Middle frontal gyrus (tissue), 1 donor: ENCODE results near the gene EMC8.
"Not testable (repeated sequence)": the region's sequence is repeated elsewhere in the genome, so short reads cannot be mapped to it uniquely, and the experiment has no call there.

Source experiments
- DNase-seq: peaks from one replicate; pipeline ENCODE4 v3.0.0-alpha.2; 2015; ENCODE audit warnings: low spot score; ENCODE audit errors: extremely low spot score

The EMC8 gene

DNA sequence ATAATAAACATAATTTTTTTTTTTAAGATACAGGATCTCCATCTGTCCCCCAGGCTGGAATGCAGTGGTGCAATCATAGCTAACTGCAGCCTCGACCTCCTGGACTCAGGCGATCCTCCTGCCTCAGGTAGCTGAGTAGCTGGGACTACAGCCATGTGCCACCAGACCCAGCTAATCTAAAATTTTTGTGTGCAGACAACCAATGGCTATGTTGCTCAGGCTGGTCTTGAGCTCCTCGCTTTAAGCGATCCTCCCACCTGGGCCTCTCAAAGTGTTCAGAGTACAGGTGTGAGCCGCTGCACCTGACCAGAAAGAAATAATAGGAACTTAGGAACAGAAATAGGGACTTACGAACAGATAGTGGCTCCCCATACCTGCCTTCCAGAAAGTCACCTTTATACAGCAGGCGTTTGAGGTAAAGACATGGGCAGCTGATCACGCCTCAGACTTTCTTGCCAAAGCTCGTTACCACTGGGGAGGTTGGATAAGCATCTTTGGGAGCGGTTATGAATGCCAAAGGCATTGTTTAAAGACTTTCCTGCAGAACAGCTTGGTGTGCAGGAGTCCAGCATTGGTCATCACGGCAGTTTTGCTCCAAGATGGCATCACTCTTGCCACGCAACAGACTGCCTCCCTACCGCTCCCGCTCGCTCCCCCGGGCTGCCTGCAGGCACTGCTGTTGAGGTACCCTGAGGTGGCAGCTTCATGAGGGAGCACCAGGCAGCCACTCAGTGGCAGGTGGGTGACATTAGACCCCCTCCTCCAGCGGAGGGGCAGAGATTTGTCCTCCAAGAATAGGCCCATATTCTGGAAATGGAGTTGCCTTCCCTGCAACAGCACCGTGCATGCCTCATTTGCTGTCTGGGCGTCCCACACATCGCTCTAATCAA, 13.7 kb upstream of the EMC8 start:
- no peak for DNase-seq

DNA sequence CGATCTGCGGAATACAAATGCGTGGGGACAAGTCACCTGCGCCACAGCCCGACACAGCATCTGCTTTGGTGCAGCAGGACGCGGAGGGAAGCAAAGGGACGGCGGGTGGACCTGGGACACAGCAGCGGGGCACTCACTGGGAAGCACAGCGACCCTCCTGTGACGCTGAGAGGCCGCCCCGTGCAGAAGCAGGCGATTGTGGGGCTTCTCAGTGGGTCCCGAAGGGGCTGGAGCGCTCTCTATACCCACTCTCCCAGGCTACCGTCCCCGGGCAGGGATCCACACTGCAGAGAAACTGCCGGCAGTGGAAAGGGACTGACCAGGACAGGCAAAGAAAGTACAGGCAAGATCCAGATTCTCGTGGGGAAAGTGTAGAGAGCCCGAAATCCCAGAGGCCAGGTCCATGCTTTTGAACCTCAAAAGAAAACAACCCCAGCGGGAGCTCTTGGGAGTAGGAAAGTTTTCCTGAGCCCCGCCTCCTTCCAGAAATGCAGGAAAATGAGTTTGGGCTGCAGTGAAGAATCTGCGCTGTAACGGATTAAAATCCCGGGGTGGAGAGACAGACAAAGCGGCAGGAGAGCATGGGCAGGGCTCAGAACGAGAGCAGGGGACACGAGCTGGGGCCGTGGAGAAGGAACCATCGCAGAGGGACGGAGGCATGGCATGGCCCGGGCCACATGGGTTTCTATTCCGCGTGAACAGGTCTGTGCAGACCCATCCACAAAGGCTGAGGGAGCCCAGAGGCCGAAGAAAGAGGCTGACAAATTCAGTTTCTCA, 12.9 kb upstream of the EMC8 start:
- no peak for DNase-seq

DNA sequence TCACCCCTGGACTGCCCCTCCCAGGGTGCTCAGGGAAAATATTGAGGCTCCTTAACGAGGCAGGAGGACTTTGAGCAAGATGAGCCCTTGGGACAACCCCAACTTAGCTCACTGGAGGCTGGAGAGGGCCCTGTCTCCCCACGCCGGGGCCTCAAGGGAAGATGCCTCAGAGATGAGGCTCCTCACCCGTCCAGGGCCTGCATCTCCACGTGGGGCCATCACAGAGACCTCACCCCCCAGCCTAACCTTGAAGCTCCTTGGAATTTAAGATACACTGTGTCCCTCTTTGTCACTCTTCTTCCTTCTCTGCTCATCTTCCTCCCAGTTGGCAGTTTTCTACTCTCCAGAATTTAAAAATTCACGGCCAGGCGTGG, 11.4 kb upstream of the EMC8 start:
- no peak for DNase-seq

DNA sequence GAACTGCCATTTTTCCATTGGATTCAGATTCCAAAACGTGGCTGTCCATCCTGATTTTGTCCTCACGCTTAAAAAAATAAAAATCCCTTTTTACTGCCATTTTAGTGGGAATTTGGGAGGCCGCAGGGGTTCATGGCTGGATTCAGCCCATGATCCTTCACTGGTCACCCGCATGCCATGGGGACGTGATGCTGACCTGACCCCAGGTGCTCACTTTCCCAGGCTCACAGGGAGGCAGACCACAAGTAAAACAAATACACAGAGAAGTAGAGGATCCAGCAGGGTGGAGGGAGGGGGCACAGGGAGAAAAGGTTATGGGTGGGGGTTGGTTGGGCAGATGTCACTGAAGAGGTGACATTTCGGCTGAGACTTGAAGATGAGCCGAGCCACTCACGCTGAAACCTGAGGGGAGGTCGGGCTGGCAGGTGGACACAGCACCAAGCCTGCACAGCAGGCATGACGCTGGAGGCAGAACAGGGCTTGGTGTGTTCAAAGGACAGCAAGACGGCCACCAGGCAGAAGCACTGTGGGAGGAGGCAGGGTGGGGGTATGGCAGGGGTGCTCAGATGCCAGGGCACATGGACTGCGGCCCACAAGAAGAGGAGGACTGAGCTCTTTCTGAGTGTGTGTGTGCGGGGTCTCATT, 10.9 kb upstream of the EMC8 start:
- no peak for DNase-seq

DNA sequence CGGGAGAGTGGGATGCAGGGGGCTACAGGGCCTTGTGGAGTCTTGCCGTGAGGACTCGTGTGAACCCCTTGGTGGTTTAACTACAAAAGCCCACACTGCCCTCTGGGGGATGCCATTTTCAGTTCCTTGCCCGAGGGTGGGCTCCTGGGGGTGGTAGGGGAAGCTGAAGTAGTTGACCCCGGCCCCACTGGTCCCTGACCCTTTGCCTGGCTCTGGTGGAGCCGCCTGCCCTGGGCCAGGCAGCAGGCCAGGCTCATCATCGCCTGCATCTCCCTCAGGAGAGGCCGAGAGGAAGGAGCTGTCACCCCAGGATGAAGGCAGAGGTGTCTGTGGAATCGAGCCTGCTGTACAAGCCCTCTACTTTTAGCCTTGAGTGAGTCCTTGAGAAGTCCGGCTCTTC, 10.3 kb upstream of the EMC8 start:
- no peak for DNase-seq

DNA sequence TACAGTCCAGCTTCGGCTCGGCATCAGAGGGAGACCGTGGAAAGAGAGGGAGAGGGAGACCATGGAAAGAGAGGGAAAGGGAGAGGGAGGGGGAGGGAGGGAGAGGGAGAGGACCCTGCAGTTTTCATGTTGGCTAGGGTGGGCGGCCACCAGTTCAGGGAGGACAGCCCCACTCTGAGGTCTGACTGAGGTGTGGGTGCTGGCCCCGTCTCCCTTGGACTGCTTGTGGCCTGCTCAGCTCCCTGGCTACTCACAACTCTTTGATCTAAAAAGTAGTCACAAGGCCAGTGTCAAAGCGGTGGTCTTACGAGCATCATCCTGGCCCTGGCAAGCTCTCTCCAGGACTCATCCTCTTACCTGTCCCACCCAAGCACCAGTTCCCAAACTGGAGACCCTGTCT, 9.6 kb upstream of the EMC8 start:
- no peak for DNase-seq

DNA sequence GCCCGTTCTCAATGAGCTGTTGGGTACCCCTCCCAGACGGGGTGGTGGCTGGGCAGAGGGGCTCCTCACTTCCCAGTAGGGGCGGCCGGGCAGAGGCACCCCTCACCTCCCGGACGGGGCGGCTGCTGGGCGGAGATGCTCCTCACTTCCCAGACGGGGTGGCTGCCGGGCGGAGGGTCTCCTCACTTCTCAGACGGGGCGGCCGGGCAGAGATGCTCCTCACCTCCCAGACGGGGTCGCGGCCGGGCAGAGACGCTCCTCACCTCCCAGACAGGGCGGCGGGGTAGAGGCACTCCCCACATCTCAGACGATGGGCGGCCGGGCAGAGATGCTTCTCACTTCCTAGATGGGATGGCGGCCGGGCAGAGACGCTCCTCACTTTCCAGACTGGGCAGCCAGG, 8.8 kb upstream of the EMC8 start:
- not testable (repeated sequence) for DNase-seq

DNA sequence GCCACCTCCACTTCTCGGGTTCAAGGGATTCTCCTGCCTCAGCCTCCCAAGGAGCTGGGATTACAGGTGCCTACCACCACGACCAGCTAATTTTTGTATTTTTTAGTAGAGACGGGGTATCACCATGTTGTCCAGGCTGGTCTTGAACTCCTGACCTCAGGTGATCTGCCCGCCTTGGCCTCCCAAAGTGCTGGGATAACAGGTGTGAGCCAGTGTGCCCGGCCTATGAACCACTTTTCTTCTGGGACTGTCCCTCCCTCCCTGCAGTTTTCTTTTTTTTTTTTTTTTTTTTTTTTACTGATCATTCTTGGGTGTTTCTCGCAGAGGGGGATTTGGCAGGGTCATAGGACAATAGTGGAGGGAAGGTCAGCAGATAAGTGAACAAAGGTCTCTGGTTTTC, 8.0 kb upstream of the EMC8 start:
- not testable (repeated sequence) for DNase-seq

DNA sequence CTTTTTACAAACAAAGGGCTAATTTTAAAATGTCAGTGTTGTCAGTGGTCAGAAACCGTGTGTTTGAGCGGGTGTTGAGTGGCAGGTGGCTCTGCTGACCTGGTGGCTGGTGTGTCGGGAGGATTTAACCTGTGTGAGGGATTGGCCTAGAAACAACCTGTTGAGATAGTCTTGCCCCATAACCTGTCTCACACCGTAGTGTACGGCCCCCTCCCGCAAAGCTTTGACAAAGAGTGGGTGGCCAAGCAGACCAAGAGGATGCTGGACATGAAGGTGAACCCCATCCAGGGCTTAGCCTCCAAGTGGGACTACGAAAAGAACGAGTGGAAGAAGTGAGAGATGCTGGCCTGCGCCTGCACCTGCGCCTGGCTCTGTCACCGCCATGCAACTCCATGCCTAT, 7.2 kb upstream of the EMC8 start:
- DNase-seq, result no peak

DNA sequence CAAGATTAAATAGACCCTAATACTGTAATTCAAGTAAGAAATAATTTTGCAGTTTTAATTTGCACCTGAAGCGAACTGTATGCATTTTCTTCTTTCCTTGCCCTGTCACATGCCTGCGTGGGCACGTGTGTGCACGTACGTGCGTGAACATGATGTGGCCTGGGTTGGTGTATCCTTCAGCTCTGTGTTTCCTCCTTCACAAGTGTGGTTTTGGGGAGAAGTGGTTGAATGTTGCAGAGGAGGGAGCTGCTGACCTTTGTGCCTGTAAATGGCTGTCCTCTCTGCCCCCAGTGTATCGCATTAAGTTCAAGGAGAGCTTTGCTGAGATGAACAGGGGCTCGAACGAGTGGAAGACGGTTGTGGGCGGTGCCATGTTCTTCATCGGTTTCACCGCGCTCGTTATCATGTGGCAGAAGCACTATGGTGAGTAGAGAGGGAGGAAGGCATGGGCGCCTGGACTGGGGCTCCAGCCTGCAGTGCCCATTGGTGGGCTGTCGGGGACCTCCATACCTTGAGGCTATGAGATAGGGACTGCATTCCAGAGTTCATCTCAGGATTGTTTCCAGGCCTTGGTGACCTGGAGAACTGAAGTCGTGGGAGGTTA, 6.2 kb upstream of the EMC8 start:
- no peak for DNase-seq

DNA sequence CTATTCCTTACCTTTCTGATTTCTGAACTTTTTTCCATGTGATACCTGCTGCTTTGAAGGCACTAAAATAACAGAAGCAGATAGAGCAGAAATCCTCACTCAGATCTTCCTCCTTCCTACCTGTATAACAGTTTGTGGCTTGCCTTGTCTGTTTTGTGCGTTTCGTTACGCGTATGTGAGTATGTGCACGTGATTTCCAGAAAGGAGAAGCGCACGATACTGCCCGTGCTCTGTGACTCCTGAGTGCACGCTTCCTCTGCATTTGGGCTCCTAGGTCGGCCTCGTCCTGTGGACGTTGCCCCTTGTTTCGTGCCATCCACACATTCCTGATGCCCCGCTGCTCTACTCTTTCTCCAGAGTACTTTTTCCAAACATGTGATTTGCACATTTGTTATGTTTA, 4.2 kb upstream of the EMC8 start:
- DNase-seq, result no peak

DNA sequence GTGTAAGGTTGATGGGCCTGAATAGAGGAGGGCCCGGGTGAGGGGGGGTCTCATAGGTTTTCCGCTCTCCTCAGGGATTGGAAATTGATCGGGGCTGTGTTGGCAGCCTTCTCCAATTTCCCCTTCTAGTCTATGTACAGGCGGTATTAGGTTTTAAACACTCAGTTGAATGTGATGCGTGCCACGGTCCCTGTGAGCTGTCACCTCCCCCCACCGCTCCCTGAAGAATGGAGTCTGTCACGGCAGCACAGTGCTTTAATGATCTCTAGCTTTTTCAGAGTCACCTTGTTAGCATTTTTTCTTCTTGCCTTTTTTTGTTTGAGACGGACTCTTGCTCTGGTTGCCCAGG, 951 bp upstream of the EMC8 start:
- no peak for DNase-seq

DNA sequence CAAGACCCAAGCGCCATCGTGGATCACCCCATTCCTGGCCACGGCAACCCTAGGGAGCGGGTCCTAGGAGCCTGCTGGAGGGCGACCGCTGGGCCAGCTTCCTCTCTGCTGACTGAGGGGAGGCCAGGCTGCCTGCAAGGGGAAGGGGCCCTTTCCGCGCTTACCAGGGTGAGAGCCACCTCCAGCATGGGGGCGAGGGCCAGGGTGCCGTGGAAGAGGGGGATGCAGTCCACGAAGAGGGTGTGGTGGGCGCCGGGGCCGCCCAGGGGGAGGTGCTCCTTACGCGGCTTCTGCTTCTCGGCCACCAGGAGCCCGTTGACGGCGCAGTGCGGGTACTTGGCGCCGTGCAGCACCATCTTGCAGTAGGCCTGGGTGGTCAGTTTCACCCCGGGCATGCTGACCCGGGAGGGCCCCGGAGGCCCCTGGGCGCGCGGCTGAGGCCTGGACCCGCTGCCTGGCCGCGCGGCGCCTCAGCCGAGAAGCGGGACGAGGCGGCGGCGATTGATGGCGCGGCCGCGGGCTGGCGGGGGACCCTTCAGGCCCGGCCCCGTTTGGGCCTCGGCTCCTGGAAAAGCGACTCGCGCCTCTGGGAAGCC, 345 bp downstream of the EMC8 start:
- no peak for DNase-seq

DNA sequence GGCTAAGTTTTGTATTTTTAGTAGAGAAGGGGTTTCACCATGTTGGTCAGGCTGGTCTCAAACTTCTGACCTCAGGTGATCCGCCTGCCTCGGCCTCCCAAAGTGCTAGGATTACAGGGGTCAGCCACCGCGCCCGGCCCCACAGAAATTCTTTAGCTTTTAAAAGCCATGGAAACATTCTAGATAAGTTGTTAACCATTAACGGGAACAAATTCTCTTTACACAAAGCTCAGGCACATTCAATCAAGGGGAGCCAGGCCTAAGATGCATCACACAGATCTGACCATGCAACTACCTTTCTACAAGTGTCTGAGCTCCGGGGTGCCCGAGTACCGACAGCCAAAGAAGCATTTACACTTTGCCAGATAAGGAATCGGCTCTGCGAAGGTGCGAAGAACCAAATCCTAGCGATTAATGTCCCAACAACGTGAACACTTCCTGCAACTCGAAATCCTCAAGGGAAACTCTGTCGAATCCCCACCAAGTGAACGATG, 1.0 kb downstream of the EMC8 start:
- no peak for DNase-seq

DNA sequence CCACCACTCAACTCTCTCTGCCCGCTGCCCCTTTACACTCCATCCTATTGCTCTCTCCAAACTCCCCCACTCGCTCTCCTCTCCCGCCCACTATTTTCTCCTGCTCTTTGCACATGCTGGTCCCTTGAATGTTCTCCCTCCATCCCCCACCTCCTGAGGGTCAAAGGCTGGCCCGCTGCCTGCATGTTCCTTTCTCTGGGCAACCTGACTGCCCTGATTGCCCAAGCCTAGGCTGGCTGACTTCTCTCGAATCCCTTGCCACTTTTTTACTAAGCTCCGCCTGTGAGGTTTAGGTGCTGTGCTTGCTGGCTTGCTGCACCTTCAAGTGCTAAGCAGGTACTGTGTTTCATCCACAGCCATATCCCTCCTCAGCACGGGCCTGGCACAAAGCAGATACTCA, 2.7 kb downstream of the EMC8 start:
- DNase-seq, result no peak

DNA sequence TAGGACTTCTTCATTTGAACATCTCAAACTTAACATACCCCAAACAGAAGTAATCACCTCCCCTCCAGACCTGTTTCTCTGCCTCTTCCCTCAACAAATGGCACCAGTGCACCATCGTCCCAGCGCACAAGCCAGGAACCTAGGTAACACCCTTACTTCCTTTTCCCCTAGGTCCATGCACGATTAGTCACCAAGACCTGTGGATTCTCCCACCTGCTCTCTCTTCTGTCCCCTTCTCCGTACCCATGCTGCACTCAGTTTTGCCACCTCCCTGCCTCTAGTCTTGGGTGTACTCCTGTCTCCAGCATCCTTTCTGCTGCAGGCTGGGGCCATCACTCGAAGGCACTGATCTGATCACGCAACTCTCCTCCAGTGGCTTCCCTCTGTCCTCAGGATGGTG, 3.2 kb downstream of the EMC8 start:
- no peak for DNase-seq

DNA sequence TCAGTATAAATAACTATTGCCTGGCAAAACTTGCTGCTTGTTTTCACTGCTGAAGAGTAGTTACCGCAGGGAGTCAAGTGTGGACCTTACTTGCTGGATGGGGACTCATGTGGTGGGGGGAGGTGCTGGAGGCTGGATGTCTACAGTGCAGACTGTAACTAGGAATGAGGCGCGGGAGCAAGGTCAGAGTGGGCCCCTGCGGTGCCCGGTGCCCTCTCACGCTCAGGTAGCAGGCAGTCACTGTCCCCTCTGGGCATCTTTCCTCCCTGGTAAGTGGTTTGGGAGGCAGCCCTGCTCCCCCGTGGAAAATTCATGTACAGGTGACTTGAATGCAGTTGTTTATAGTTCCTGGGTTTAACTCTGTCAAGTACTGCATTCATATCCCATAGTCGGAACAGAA, 4.6 kb downstream of the EMC8 start:
- no peak for DNase-seq

DNA sequence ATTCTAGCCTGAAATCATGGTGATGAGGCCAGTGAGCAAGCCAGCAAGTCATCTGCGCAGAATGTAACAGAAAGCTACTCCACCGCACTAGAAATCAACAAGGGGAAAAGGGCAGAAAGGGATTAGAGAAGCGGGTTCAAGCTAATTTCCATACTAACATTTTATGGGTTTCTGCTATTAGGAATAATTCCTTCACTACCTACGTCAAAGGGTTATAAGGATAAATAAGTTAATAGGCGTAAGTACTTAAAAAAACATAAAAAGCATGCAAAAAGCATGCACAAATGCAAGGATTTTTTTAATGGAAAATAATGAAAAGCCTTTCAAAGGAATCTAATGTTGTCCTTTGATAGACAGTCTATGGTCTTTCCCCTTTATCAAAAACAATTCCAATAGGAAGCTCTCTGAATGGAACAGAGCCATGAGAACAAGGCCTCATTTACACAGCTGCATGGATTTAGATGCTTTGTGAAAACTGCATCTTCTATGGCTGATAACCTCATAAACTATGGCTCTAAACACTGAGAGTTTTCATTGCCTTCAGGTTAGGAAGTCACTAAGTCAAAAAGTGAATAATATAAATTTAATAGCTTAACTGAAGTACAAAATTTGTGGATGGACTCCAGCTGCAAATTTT, 5.6 kb downstream of the EMC8 start:
- no peak for DNase-seq

DNA sequence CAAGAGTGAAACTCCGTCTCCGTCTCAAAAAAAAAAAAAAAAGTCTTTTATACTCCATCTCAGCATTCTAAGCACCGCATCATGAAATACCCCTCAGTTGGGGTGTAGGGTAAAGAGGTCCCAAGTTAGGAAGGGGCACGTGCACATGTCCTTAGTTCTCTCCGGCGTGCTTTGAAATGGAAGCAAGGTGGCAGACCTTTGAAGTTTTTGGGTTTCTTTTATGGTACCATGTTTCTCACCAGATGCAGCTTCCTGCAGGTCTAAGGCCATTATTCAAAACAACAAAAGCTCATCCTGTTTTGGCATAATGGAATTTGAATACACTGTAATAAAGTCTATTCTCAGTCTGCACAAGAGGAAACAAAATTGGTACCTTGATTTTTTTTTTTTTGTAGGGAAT, 9.6 kb downstream of the EMC8 start:
- DNase-seq, result no peak

DNA sequence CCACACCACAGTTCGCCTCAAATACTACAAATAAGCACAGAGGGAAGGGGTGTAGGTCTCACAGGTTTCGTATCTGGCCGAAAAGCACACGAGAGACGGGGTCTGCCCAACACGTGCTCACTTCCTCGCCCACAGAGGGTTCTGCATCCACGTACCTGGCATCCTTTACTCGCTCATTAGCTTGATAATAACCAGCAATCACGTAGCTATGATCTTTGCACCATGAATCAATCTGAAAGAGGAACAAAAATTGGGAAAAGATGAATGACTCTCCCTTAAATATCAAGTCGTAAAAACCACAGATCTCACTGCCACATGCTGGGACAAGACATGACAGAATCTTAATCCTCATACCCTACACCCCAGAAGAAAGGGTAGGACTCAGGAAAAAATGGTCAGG, 10.5 kb downstream of the EMC8 start:
- no peak for DNase-seq

DNA sequence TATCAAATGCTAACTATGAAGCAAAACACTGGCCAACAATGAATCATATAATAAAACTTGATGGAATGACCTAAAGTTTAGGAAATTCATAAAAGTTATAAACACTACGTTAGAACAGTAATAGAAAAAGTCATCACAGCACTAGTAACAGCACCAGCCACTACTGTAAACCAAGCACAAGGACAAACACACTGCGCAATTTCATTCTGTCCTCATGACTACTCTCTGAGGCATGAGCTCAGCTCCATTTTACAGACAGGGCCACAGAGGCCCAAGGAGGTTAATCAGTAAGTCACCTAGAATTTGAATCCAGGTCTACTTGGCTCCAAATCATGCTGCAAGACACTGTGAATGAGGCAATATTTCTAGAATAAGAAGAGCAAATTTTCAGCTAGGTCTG, 13.4 kb downstream of the EMC8 start:
- no peak for DNase-seq
